Upper lobe of left lung (tissue), 6 donors: Measurements from ENCODE around the gene SEM1. TPM values are rescaled to one million over a fixed set of nuclear protein-coding genes. Genes with fewer than 3 reads are reported as not detected.

ENCODE experiments used
- ATAC-seq, 2 donors: fragments of 200-7000 bp; cut with Tn5 transposase; one replicate each; pipeline ENCODE4 v1.9.1; 2022; ENCODE audit warnings: mild to moderate bottlenecking in 2 of 2, moderate library complexity in 2 of 2; ENCODE audit not compliant: low FRiP score in 2 of 2
- DNase-seq, 2 donors: peaks; one replicate each; pipeline ENCODE4 v3.0.0-alpha.2; 2019 to 2020
- H3K27ac ChIP-seq, 4 donors: fragments of 200-600 bp; sonication (generic); one replicate each; pipeline ENCODE4 v1.5.1; 2016 to 2019
- H3K27me3 ChIP-seq, 4 donors: fragments of 200-600 bp; sonication (generic); one replicate each; pipeline ENCODE4 v1.5.1; 2017 to 2019
- H3K36me3 ChIP-seq, 4 donors: fragments of 200-600 bp; sonication (generic); one replicate each; pipeline ENCODE4 v1.5.1; 2016 to 2019
- H3K4me1 ChIP-seq, 4 donors: fragments of 200-600 bp; sonication (generic); one replicate each; pipeline ENCODE4 v1.5.1; 2018 to 2019
- H3K4me3 ChIP-seq, 4 donors: fragments of 200-600 bp; sonication (generic); one replicate each; pipeline ENCODE4 v1.5.1; 2017 to 2019; ENCODE audit warnings: mild to moderate bottlenecking in 2 of 4, moderate library complexity in 1 of 4
- H3K9me3 ChIP-seq, 4 donors: fragments of 200-600 bp; sonication (generic); one replicate each; pipeline ENCODE4 v1.5.1; 2018 to 2019
- EP300 ChIP-seq, 4 donors: sonication (generic); formaldehyde crosslinking; IDR thresholded peaks; one replicate each; pipeline ENCODE4 v1.5.1; 2017; ENCODE audit warnings: antibody characterized with exemption in 4 of 4, control low read depth in 2 of 4
- POLR2A ChIP-seq, 4 donors: fragments of 450-650 bp; IDR thresholded peaks; one replicate each; pipeline ENCODE4 v1.5.1; 2016 to 2017; ENCODE audit warnings: antibody characterized with exemption in 4 of 4, mild to moderate bottlenecking in 2 of 4
- POLR2AphosphoS5 ChIP-seq, 2 donors: sonication (generic); formaldehyde crosslinking; IDR thresholded peaks; one replicate each; pipeline ENCODE4 v1.5.1; 2017; ENCODE audit warnings: antibody characterized with exemption in 2 of 2
- WGBS, 2 donors: methylation state at CpG; one replicate each; pipeline ENCODE4 v1.1.5; 2017 to 2018; 5-methylcytosine and 5-hydroxymethylcytosine counted together
- total RNA-seq, 6 donors: library from RNA; depleted of rRNA in 4 of 6; stranded (reverse); fragments of >200 nt in 4 of 6; gene quantifications; one replicate each; pipeline versions ENCODE4 v1.1.0 to v1.2.1, GENCODE V29; 2016 to 2021
- TF ChIP-seq, protein P1 (sequence below), 6 experiments: fragments of 450-650 bp in 4 of 6; fragments of 200-600 bp in 2 of 6; sonication (generic) in 2 of 6; IDR thresholded peaks; one replicate each; pipeline ENCODE4 v1.5.1; 2016 to 2019; ENCODE audit warnings: antibody characterized with exemption in 6 of 6
- donor health status: DM: no; HTN: no; CAD: no; lungs with moderate emphysema.
- donor health status: DM: no; HTN: yes; CAD: no; lungs with severe emphysema.

The SEM1 gene
- total RNA-seq, 6 donors from 2014 or later, result 27.1 to 41.9 (median 32.9) TPM

DNA sequence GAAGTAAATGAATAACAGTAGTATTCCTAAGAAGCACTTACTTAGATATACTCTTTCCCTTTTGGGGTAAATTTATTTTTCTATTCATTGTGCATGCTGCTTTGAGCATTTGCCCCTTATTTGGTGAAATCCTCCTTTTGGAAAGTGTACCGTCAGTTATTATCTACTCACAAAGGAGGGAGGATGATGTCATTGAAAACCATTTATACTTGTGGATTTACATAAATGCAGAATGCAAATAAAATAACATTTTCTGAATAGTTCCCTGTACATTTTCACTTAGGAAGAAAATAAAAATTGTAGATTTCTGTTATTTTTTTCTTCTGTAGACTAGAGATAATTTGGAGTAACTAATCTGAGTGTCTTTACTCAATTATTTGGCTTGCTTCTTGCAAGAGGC, 29.5 kb upstream of the SEM1 start:
- no peaks in the 10 kb centered on the region for H3K9me3 ChIP-seq
- H3K4me1 ChIP-seq, result no peaks in the 10 kb centered on the region
- no peak overlapping the region for H3K4me3 ChIP-seq
- TF ChIP-seq POLR2A (IDR thresholded peaks at IDR 0.05), result no peak
- TF ChIP-seq, protein P1, sequence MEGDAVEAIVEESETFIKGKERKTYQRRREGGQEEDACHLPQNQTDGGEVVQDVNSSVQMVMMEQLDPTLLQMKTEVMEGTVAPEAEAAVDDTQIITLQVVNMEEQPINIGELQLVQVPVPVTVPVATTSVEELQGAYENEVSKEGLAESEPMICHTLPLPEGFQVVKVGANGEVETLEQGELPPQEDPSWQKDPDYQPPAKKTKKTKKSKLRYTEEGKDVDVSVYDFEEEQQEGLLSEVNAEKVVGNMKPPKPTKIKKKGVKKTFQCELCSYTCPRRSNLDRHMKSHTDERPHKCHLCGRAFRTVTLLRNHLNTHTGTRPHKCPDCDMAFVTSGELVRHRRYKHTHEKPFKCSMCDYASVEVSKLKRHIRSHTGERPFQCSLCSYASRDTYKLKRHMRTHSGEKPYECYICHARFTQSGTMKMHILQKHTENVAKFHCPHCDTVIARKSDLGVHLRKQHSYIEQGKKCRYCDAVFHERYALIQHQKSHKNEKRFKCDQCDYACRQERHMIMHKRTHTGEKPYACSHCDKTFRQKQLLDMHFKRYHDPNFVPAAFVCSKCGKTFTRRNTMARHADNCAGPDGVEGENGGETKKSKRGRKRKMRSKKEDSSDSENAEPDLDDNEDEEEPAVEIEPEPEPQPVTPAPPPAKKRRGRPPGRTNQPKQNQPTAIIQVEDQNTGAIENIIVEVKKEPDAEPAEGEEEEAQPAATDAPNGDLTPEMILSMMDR (IDR thresholded peaks at IDR 0.05), result no peak
- no peak for TF ChIP-seq EP300 (IDR thresholded peaks at IDR 0.05)
- TF ChIP-seq POLR2AphosphoS5 (IDR thresholded peaks at IDR 0.05), result no peak
- 55 to 74% methylated on average over 1 of the region's 1 CpG for WGBS, 2 donors
- no peaks in the 10 kb centered on the region for H3K27me3 ChIP-seq
- no peak for ATAC-seq
- H3K27ac ChIP-seq, result no peak overlapping the region
- no peaks in the 10 kb centered on the region for H3K36me3 ChIP-seq
- DNase-seq, result no peak

DNA sequence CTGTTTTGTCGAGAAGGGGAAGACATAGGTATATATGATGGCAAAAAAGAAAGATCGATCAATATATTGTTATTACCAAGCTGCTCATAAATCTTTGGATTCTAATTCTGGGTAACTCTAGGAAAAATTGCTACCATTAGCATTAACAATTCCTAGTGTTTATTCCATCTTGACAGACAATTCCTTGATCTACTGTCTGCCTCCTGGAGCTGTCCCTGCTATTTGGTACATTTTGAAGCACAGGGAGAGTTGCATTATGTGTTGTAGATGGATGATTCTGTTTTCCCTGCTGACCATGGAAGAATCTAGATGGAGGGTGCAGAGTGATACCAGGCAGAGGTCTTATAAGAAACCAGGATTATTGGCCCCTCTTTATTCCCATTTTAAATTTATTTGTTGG, 29.1 kb upstream of the SEM1 start:
- H3K27me3 ChIP-seq, result no peaks in the 10 kb centered on the region
- H3K4me1 ChIP-seq, result no peaks in the 10 kb centered on the region
- no peak for DNase-seq
- no peak for ATAC-seq
- no peaks in the 10 kb centered on the region for H3K9me3 ChIP-seq
- WGBS, 2 donors, result 82 to 86% methylated on average over 2 of the region's 2 CpGs
- TF ChIP-seq POLR2A (IDR thresholded peaks at IDR 0.05) (no peak), POLR2AphosphoS5 (IDR thresholded peaks at IDR 0.05) (no peak), EP300 (IDR thresholded peaks at IDR 0.05) (no peak)
- TF ChIP-seq, protein P1 (IDR thresholded peaks at IDR 0.05), result no peak
- H3K4me3 ChIP-seq, result no peak overlapping the region
- H3K36me3 ChIP-seq, result no peaks in the 10 kb centered on the region
- H3K27ac ChIP-seq, result no peak overlapping the region

DNA sequence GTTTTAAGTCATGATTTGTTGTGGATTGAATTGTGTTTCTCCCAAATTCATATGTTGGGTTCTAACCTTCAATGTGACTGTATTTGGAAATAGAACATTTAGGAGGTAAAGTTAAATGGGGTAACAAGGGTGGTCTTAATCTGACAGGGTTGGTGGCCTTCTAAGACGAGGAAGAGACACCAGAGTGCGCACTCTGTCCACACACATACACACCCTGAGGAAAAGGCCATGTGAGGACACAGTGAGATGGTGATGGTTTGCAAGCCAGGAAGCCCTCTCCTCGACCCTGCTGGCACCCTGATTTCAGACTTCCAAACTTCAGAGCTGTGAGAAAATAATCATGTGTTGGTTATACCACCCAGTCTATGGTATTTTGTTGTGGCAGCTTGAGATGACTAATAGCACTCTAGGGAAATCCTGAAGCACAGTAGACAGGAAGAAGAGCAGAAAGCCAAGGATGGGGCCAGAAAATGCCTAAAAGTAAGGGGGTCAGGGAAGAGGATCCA, 28.0 kb upstream of the SEM1 start:
- Histone ChIP-seq H3K27me3 (no peaks in the 10 kb centered on the region), H3K9me3 (no peaks in the 10 kb centered on the region), H3K36me3 (no peaks in the 10 kb centered on the region), H3K4me1 (no peaks in the 10 kb centered on the region), H3K4me3 (no peak overlapping the region), H3K27ac (no peak overlapping the region)
- 55 to 61% methylated on average over 3 of the region's 3 CpGs for WGBS, 2 donors
- TF ChIP-seq POLR2AphosphoS5 (IDR thresholded peaks at IDR 0.05), result no peak
- no peak for TF ChIP-seq POLR2A (IDR thresholded peaks at IDR 0.05)
- TF ChIP-seq, protein P1 (IDR thresholded peaks at IDR 0.05), result no peak
- no peak for TF ChIP-seq EP300 (IDR thresholded peaks at IDR 0.05)
- ATAC-seq (no peak), DNase-seq (no peak)

DNA sequence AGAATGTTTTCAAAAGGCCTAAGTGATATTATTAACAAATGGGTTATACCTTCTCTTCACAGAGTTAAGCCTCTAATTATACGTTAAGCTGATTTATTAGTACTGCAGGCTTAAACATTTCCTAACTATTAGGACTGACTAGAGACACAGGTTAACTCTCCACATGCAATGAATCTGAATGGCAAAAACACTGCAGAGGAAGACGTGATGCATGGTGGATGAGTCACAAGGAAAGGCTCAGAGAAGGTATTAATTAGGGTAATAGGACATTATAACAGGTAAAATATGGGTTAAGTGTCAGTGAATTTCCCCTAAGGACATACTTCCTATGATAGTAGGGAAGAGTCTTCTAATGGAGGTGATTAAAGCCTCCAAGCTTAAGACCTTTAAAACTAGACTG, 24.7 kb upstream of the SEM1 start:
- Histone ChIP-seq H3K36me3 (no peaks in the 10 kb centered on the region), H3K27ac (no peak overlapping the region), H3K9me3 (no peaks in the 10 kb centered on the region), H3K27me3 (no peaks in the 10 kb centered on the region), H3K4me3 (no peak overlapping the region), H3K4me1 (no peaks in the 10 kb centered on the region)
- TF ChIP-seq POLR2AphosphoS5 (IDR thresholded peaks at IDR 0.05), result no peak
- TF ChIP-seq POLR2A (IDR thresholded peaks at IDR 0.05), result no peak
- TF ChIP-seq, protein P1 (IDR thresholded peaks at IDR 0.05), result no peak
- no peak for TF ChIP-seq EP300 (IDR thresholded peaks at IDR 0.05)
- no peak for DNase-seq
- ATAC-seq, result no peak
- WGBS, 2 donors, result 75 to 76% methylated on average over 2 of the region's 2 CpGs

DNA sequence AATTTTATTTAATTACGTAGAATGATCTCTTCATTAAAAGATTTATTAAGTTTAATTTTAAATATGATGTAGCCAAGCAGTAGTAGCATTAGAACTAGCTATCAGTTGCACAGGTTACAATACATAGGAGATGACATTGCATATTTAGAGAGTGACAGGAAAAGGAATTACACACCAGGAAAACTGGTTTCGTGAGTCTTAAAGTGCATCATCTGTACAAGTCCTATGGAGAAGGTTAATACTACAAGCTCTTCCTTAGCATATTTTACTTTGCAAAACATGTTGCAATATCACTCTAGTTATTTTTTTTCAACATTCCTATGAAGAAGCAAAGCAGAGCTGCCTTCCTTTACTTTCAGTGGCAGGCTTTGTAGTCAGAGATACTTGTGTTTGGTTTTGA, 20.2 kb upstream of the SEM1 start:
- Histone ChIP-seq H3K9me3 (no peaks in the 10 kb centered on the region), H3K4me3 (no peak overlapping the region), H3K27me3 (no peaks in the 10 kb centered on the region), H3K4me1 (no peaks in the 10 kb centered on the region), H3K27ac (no peak overlapping the region), H3K36me3 (no peaks in the 10 kb centered on the region)
- ATAC-seq (no peak), DNase-seq (no peak)
- no peak for TF ChIP-seq POLR2A (IDR thresholded peaks at IDR 0.05)
- no peak for TF ChIP-seq POLR2AphosphoS5 (IDR thresholded peaks at IDR 0.05)
- no peak for TF ChIP-seq EP300 (IDR thresholded peaks at IDR 0.05)
- TF ChIP-seq, protein P1 (IDR thresholded peaks at IDR 0.05), result no peak
- 68 to 78% methylated on average over 2 of the region's 2 CpGs for WGBS, 2 donors
